HUDEP-2 (cell line): Measurements from ENCODE around the gene PMEPA1.

Experiments
- DNase-seq, 76 experiments: peaks; one replicate each; lab custom pipeline; 2025; ENCODE audit not compliant: unreplicated experiment in 76 of 76; lab: John Stamatoyannopoulos, UW

PMEPA1 gene

GRCh38 chr20:57712851-57713504, 3.2 kb upstream of the PMEPA1 start:
- no peak for DNase-seq

DNA sequence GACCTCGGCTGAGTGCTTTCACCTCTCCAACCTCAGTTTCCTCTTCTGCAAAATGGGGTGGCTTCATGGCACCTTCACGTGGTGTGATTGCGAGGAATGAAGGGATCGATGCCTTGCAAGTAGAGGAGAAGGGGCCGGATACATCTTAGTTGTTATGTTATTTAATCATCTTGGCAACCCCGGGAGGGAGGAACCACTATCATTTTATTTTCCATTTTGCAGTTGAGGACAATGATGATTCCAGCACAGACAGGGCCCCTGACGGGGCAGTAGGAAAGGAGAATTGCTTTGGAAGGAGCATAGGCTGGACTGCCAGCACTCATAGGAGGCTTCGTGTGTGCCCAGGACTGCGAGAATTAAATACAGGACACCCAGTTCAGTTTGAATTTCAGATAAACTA, 2.5 kb upstream of the PMEPA1 start:
- no peak for DNase-seq

DNA sequence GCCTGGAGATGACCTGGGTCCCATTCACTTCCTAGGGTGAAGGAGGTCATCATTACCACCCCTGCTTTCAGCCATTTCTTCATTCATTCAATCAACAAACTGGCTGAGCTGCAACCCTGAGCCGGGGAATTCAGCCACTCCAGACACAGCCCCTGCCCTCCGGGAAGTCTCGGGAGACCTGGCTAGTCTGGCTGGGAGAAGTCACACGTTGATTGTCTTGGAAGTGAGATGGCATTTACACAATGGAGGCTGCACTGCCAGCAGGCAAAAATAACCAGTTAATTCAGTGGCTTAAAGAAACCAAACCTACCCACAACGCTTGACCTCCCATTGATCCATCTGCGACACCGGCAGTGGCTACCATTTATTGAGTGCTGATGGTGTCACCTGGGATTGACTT, 2.0 kb upstream of the PMEPA1 start:
- DNase-seq, result no peak

DNA sequence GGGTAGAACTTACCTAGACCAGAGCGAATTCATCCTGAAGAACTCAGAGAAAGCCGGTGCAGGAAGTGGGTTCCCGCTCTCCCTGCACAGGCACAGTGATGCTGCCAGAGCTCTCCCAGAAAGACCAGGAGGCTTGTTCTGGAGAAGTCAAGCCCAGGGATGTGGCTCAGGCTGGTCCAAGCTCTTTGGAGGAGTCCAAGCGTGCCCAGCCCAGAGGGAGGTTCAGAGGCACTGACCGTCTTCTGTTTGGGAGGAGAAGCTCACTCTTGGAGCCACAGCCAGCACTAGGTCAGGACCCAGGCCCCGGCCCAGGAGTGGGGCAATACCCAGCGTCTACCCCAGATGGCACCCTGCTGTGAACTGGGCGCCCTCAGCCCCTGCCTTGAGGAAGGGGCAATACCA, 1.5 kb upstream of the PMEPA1 start:
- DNase-seq, result no peak

DNA sequence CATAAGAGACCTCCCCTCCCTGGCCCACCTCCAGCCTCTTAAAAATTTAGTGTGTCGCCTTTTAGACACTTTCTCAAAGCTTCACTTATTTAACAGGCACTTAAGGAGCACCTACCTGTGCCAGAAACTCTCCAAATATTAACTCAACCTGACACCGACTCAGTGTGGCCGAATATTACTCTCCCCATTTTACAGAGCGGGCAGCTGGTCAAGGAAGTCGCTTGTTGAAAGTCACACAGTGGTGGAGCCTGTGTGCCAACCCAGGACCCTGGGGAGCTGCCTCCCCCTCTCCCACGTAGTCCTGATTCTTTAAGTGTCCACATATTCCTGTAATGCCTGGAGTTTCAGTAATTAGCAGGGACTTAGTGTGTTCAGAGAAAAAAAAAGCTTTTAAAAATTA, 1.0 kb upstream of the PMEPA1 start:
- no peak for DNase-seq

DNA sequence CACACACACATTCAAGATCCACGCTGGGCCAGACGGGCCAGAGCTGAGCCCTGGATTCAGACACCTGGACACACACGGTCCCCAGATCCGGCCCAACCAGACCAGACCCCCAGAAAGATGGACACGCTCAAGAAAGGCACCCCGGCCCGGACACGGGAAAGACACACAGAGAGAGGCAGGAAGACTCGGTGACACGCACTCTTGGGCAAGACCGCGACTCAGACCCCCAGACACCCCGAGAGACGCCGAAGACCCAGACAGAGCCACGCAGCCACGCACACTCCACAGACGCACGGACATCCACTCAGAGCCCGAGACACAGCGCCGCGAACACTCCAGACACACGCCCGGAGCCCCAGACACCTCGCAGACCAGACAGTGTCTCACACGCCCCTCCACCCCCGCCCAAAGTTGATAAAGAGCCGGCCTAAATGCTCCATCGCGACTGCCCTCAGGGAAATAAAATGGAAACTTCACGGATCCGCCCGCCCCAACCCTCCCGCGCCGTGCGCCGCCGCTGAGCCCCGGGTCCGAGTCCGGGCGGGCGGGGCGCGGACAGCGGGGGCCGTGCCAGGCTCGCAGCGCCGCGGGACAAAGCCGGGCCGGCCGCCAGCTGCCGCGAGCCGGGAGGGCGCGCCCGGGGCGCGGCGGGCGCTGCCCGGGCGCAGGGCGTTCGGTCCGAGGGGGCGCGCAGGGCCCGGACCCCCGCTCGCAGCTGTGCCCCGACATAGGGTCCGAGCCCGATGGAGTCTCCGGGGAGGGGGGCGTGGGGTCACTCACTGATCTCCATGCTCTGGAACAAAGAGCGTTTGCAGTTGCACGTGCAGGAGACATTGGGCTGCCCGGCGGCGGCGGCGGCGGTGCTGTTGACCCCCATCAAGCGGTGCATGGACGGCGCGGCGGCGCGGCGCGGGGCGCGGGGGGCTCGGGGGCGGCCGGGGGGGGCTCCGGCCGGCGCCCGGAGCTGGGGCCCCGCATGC, 831 bp downstream of the PMEPA1 start:
- DNase-seq, result peak in 2 of 76 experiments; percentile 6 to 9

DNA sequence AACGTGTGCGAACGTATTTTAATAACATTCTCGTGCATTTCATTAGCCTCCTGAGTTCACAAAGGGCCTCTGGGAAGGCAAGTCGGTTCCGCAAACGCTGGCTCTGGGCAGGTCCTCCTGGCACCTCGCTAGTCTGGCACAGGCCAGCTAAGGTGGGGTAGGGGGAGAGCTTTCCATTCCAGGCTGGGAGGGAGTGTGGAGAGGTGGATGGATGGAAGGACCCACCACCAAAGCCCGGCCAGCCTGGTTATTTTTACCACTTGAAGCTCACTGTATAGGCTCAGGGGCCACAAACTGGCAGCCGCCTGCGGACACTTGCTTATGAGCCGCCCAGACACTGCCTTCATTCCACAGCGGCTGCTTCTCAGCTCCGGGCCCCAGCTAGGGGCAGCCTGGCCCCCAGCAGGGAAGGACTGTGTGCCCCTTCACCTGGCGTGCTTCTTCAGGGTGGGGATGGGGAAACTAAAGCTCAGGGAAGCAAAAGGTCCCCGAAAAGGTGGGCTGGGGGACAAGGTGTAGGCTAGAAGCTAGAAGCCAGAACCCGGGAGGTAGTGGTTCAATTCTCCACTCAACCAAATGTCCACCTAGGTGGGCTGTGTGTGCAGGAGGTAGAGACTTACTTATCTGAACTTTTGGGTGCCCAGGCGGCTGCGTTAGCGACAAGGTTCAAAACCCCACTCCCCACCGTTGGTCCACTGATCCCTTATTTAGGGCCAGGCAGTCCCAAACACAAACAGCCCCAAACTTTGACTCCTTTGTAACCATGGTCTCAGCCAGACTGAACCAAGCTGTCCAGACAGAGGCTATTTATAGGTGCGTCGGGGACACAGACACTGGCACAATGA, 1.7 kb downstream of the PMEPA1 start:
- no peak for DNase-seq

- DNase-seq, result no peak
Observed at GRCh38 chr20:57707320-57707719, 2.5 kb downstream of the PMEPA1 start.

GRCh38 chr20:57705127-57705899, 4.5 kb downstream of the PMEPA1 start:
- no peak for DNase-seq

DNA sequence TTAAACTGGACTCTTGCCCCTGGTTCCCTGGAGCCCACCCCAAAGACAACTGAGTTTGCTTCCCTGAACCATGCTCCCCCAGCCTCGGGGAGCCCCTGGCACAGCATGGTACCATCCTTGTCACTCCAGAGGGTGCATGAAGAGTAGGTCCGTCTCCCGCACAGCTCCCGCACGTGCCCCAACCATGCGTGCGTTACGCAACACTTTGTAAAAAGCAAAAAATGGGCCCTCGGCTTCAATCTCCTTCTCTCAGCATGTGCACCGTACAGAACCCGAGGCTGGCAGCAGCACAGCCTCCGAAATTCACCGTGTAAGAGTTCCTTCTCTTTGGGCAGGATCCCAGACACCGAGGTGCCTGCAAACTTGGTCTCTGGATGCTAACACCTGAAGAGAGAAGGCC, 5.6 kb downstream of the PMEPA1 start:
- no peak for DNase-seq

DNA sequence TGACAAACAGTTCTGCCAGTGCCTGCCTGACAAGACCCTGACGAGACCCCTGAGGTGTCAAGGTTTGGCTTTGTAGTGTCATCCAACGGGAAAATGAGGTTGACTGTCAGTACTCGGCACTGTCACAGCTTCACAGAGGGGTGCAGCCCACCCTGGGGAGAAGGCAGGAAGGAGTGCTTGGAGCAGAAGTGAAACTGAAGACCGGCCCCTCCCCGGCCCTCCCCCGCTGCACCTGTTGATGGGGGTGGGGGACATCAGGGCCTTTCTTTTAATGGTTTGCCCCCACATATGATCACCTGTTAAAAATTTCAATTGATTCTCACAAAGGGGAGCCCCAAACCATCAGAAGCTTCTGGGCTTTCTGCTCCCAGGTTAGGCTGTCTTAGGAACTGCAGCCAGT, 6.8 kb downstream of the PMEPA1 start:
- no peak for DNase-seq

DNA sequence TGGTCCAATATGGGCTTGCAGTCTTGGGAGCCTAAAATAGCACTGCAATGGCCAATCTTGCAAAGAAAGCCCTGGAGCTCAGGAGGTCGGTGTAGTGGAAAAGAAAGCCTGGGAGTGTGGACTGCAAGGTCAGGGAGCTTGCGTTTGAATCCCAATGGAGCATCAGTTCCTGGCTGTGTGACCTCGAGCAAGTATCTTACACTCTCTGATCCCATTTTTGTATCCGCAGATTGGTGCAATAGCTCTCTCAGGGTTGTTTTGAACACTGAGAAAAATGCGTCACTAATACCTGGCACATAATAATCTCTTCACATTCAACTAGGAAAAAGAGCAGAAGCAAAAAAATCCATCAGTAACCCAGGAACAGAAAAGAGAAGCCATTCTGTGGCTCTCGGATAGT, 7.3 kb downstream of the PMEPA1 start:
- DNase-seq, result no peak

DNA sequence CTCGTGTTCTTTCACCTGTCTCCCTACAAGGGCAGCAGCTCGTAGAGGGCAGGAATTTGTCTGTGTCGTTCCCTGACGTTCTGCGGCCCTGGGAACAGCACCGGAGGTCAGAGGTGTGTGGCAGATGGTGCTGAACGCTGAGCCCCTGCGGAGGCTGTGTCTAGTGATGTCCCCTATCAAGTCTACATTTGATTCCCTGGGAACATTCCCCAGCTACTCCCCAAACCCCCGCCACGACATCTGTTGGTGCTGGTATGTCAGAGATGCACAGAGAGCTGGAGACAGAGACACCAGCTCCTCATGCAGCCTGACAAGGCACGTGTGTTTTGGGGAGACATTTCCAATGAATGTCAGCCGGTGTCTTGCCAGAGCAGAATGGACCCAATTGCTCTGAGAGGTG, 7.7 kb downstream of the PMEPA1 start:
- no peak for DNase-seq

DNA sequence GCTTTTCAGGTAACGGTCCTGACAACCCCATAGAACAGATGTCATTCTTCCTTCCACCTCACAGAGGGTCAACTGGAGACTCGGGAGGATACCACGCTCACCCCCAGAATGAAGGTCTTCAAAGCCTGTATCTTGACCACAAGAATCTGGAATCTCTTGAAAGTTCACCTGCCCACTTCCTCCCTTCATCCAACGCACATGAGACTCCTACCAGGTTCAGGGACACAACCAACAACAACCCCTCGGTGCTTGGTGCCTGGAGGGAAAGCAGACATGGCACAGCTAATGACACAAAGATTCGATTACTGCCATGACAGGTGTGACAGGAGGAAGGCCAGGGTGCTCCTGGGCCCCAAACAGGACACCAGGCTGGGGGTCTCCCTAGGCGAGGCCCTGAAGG, 8.2 kb downstream of the PMEPA1 start:
- no peak for DNase-seq

GRCh38 chr20:57701090-57701489, 8.7 kb downstream of the PMEPA1 start:
- DNase-seq, result no peak

GRCh38 chr20:57699395-57699794, 10.4 kb downstream of the PMEPA1 start:
- no peak for DNase-seq

GRCh38 chr20:57698867-57699275, 10.9 kb downstream of the PMEPA1 start:
- no peak for DNase-seq

GRCh38 chr20:57698116-57698866, 11.5 kb downstream of the PMEPA1 start:
- DNase-seq, result no peak

- DNase-seq, result no peak
Observed at GRCh38 chr20:57697543-57697942, 12.3 kb downstream of the PMEPA1 start.
